Fibroblast of the aortic adventitia (primary cell): ENCODE measurements around the gene SEPTIN2. TPM values are rescaled to one million over a fixed set of nuclear protein-coding genes. Genes with fewer than 3 reads are reported as not detected.
"Not testable (repeated sequence)": the region's sequence is repeated elsewhere in the genome, so short reads cannot be mapped to it uniquely, and the experiment has no call there.

ENCODE experiments used
- DNase-seq: peaks from one replicate; pipeline ENCODE4 v3.0.0-alpha.2; 2010; ENCODE audit warnings: low read depth
- H3K4me3 ChIP-seq: 2 replicates; pipeline ENCODE4 v1.5.1; 2011; ENCODE audit warnings: low read depth, mild to moderate bottlenecking, control low read depth, low read length, moderate library complexity
- total RNA-seq: library from RNA; depleted of rRNA; stranded (reverse); fragments of >200 nt; gene quantifications from 2 replicates; pipeline ENCODE4 v1.2.3, GENCODE V29; 2012; ENCODE audit warnings: low replicate concordance
- TF ChIP-seq, protein P1 (sequence below): IDR thresholded peaks from 2 replicates; pipeline ENCODE4 v1.5.1; 2011; ENCODE audit warnings: mild to moderate bottlenecking, low read length, control low read depth, inconsistent platforms; ENCODE audit not compliant: insufficient read depth

The SEPTIN2 gene
- total RNA-seq, 1 donor: 546 TPM

- no peak for DNase-seq
- H3K4me3 ChIP-seq: no peak overlapping the region
- TF ChIP-seq, protein P1, sequence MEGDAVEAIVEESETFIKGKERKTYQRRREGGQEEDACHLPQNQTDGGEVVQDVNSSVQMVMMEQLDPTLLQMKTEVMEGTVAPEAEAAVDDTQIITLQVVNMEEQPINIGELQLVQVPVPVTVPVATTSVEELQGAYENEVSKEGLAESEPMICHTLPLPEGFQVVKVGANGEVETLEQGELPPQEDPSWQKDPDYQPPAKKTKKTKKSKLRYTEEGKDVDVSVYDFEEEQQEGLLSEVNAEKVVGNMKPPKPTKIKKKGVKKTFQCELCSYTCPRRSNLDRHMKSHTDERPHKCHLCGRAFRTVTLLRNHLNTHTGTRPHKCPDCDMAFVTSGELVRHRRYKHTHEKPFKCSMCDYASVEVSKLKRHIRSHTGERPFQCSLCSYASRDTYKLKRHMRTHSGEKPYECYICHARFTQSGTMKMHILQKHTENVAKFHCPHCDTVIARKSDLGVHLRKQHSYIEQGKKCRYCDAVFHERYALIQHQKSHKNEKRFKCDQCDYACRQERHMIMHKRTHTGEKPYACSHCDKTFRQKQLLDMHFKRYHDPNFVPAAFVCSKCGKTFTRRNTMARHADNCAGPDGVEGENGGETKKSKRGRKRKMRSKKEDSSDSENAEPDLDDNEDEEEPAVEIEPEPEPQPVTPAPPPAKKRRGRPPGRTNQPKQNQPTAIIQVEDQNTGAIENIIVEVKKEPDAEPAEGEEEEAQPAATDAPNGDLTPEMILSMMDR: no peak
Measured at GRCh38 chr2:241368643-241369042, 52.9 kb downstream of the SEPTIN2 start.

GRCh38 chr2:241372361-241372992, 56.8 kb downstream of the SEPTIN2 start:
- TF ChIP-seq, protein P1: no peak
- no peak overlapping the region for H3K4me3 ChIP-seq
- peak; percentile 23 for DNase-seq

DNA sequence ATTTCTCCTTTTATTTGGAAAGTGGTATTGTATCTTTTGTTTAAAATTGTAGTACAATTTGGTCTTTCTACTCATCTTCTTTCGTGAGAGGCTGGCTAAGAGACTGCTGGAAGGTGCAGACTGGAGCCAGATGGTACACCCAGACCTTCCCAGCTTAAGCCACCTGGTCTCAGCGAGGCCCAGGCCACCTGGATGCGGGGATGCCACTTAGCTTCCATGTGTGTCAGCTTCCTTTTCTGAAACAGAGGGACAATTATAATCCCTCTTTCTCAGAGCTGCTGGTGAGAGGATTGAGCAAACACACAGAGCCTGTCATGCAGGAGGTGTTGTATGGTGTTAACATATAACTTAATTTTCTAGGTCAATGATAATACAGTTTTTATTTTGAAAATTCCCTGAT, 57.7 kb downstream of the SEPTIN2 start:
- no peak for DNase-seq
- TF ChIP-seq, protein P1: no peak
- H3K4me3 ChIP-seq: no peak overlapping the region

- DNase-seq, H3K4me3 ChIP-seq: not testable (repeated sequence)
Measured at GRCh38 chr2:241373906-241374305, 58.2 kb downstream of the SEPTIN2 start.

GRCh38 chr2:241375300-241375699, 59.6 kb downstream of the SEPTIN2 start:
- no peak for DNase-seq
- TF ChIP-seq, protein P1: no peak
- no peak overlapping the region for H3K4me3 ChIP-seq

DNA sequence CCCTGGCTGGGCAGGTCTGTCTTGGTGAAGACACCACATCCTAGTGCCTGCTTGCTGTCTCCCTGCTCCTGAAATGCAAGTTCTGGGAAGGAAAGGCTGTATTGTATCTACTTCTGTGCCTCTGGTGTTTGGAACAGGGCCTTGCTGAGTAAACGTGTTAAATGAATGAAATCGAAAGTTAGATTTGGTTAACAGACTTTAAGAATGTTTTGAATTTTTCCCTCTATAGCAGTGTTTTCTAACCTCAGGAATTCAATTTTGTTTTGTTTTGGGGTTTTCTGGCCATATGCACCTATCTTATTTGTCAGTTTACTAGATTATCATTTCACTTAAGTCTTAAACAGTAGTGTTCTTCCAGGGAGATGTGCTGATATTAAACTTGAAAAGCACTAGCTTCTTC, 61.1 kb downstream of the SEPTIN2 start:
- DNase-seq: no peak
- TF ChIP-seq, protein P1: no peak
- no peak overlapping the region for H3K4me3 ChIP-seq

- DNase-seq: peak; percentile 58
- TF ChIP-seq, protein P1: no peak
- H3K4me3 ChIP-seq: no peak overlapping the region
Measured at GRCh38 chr2:241378816-241379215, 63.1 kb downstream of the SEPTIN2 start.
